Natural killer cell (primary cell): ENCODE results near the gene DPYSL5. TPM values are rescaled to one million over a fixed set of nuclear protein-coding genes. Genes with fewer than 3 reads are reported as not detected.
A peak's percentile ranks its signal among the peaks of the same experiment; 100 is the strongest.

Experiments
- ATAC-seq, 3 donors: fragments of 150-1000 bp in 2 of 3; fragments of 200-7000 bp in 1 of 3; cut with Tn5 transposase; 1 replicate in 1 of 3; 2 replicates in 2 of 3; pipeline ENCODE4 v1.10.0; 2021; ENCODE audit warnings: mild to moderate bottlenecking in 2 of 3, moderate library complexity in 2 of 3
- DNase-seq, 2 donors: peaks; one replicate each; pipeline versions ENCODE4 v3.0.0 to v3.0.0-alpha.2; 2013 to 2021; ENCODE audit warnings: mixed read lengths in 1 of 2
- H3K27ac ChIP-seq: one replicate; pipeline ENCODE4 v1.5.1; 2013; ENCODE audit warnings: mild to moderate bottlenecking, low read length
- H3K27me3 ChIP-seq: one replicate; pipeline ENCODE4 v1.6.1; 2013; ENCODE audit warnings: low read length; ENCODE audit not compliant: control insufficient read depth, insufficient read depth
- H3K36me3 ChIP-seq: one replicate; pipeline ENCODE4 v1.6.1; 2013; ENCODE audit warnings: low read length; ENCODE audit not compliant: control insufficient read depth, insufficient read depth
- H3K4me1 ChIP-seq: one replicate; pipeline ENCODE4 v1.6.1; 2013; ENCODE audit warnings: low read length; ENCODE audit not compliant: control insufficient read depth, insufficient read depth
- H3K4me3 ChIP-seq: one replicate; pipeline ENCODE4 v1.5.1; 2013; ENCODE audit warnings: low read length
- H3K9me3 ChIP-seq: one replicate; pipeline ENCODE4 v1.6.1; 2013; ENCODE audit warnings: low read length; ENCODE audit not compliant: control insufficient read depth, insufficient read depth
- H3K27ac Mint-ChIP-seq, 2 donors: one replicate each; pipeline ENCODE4 v1.8.0; 2022; ENCODE audit warnings: mild to moderate bottlenecking in 2 of 2, mixed read lengths in 2 of 2, moderate library complexity in 1 of 2
- H3K27me3 Mint-ChIP-seq, 2 donors: one replicate each; pipeline ENCODE4 v1.8.0; 2022; ENCODE audit warnings: low read depth in 2 of 2, mixed read lengths in 2 of 2
- H3K36me3 Mint-ChIP-seq: one replicate; pipeline ENCODE4 v1.8.0; 2022; ENCODE audit warnings: mixed read lengths
- H3K4me1 Mint-ChIP-seq, 2 donors: one replicate each; pipeline ENCODE4 v1.8.0; 2022; ENCODE audit warnings: mixed read lengths in 2 of 2
- H3K4me3 Mint-ChIP-seq: one replicate; pipeline ENCODE4 v1.8.0; 2022; ENCODE audit warnings: mild to moderate bottlenecking, moderate library complexity, mixed read lengths
- H3K9me3 Mint-ChIP-seq, 2 donors: one replicate each; pipeline ENCODE4 v1.8.0; 2022; ENCODE audit warnings: mixed read lengths in 2 of 2
- WGBS: methylation state at CpG from one replicate; pipeline ENCODE4 v1.1.7; 2013; ENCODE audit warnings: missing lambda C conversion rate; ENCODE audit not compliant: insufficient coverage; 5-methylcytosine and 5-hydroxymethylcytosine counted together
- intact Hi-C: fragments of 100-400 bp; cut with micrococcal nuclease; formaldehyde crosslinking; loops from one replicate; pipeline ENCODE4 v1.14.2; 2022
- total RNA-seq, 4 donors: library from RNA; stranded (reverse); fragments of 120-200 nt in 1 of 4; gene quantifications; one replicate each; pipeline versions ENCODE4 v1.2.3 to v1.2.4, GENCODE V29; 2013 to 2022
- TF ChIP-seq, protein P1 (sequence below): fragments of 200-600 bp; IDR thresholded peaks from one replicate; pipeline ENCODE4 v1.8.0; 2022; ENCODE audit warnings: antibody characterized with exemption

DPYSL5 gene
- total RNA-seq, 3 donors from 2014 or later (not counting 1 experiment from before 2014, with no cell fraction given): not detected

DNA sequence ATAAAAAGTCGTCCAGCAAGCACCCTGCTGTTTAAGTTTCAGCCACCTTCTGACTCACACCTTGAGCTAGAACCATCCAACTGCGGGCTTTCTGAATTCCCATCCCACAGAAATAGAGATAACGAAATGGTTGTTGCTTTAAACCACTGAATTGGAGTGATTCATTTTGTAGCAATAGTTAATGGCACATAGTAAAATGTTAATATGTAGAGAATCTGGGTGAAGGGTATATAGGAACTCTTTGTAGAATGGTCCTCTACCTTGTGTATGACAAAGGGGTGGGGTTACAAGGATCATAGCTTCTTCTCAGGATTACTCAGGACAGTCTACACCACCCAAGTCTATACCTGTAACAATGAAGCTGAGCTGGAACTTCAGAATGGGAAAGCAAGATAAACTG, 120.1 kb downstream of the DPYSL5 start:
- TF ChIP-seq, protein P1, sequence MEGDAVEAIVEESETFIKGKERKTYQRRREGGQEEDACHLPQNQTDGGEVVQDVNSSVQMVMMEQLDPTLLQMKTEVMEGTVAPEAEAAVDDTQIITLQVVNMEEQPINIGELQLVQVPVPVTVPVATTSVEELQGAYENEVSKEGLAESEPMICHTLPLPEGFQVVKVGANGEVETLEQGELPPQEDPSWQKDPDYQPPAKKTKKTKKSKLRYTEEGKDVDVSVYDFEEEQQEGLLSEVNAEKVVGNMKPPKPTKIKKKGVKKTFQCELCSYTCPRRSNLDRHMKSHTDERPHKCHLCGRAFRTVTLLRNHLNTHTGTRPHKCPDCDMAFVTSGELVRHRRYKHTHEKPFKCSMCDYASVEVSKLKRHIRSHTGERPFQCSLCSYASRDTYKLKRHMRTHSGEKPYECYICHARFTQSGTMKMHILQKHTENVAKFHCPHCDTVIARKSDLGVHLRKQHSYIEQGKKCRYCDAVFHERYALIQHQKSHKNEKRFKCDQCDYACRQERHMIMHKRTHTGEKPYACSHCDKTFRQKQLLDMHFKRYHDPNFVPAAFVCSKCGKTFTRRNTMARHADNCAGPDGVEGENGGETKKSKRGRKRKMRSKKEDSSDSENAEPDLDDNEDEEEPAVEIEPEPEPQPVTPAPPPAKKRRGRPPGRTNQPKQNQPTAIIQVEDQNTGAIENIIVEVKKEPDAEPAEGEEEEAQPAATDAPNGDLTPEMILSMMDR: no peak
- WGBS: 85% methylated on average over 2 of the region's 3 CpGs
- intact Hi-C loops: no loop called here
- Mint-ChIP-seq H3K27me3 (peaks cover 20 to 27% of the 10 kb centered on the region in 2 donors), H3K4me1 (peaks cover 24 to 32% of the 10 kb centered on the region in 2 donors), H3K36me3 (no peaks in the 10 kb centered on the region), H3K27ac (peak overlapping the region in 1 of 2 donors; percentile 76), H3K4me3 (peak overlapping the region; percentile 67), H3K9me3 (no peaks in the 10 kb centered on the region)
- Histone ChIP-seq H3K27ac (no peak overlapping the region), H3K36me3 (no peaks in the 10 kb centered on the region), H3K27me3 (peaks cover 2% of the 10 kb centered on the region), H3K4me3 (no peak overlapping the region), H3K4me1 (peaks cover 14% of the 10 kb centered on the region), H3K9me3 (no peaks in the 10 kb centered on the region)
- ATAC-seq (no peak), DNase-seq (no peak)

DNA sequence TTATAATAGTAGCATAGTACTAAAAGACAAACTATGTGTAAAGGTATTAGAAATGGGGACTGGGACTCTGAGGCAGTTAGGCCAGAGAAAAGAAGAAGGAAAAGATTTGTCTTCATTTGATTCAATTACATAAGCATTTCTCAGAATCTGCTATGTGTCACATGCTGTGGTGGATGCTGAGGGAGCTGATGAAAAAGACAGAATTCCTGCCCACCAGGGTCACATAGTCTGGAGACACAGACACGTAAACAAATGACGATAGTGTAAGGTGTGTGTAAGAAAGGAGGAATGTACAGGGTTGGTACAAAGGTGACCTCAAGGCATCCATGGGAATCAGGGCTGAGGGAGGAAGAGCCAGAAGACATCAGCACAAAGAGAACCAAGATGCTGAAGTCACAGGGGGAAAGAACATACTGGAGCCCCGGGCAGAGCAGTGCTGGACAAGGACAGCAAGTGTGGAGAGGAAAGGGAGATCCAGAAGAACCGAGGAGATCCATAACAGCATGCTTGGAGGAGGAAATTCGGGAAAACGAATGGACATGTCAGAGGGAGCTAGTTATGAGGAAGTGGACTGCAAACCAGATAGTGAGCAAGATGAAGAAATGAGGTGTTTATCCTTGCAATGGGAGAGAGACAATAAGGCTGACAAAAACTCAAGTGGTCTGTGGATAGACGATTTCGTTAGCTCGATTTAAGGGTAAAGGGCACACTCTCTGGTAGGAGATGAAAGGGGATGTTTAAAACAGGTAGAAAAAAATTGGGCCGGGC, 121.3 kb downstream of the DPYSL5 start:
- intact Hi-C loops: no loop called here
- H3K27ac Mint-ChIP-seq: peak overlapping the region; percentile 50 to 76
- Histone ChIP-seq H3K9me3 (no peaks in the 10 kb centered on the region), H3K4me3 (no peak overlapping the region), H3K4me1 (peaks cover 14% of the 10 kb centered on the region), H3K36me3 (no peaks in the 10 kb centered on the region), H3K27ac (no peak overlapping the region), H3K27me3 (peaks cover 2% of the 10 kb centered on the region)
- DNase-seq (peak in 1 of 2 donors; percentile 11), ATAC-seq (no peak)
- TF ChIP-seq, protein P1: no peak
- no peaks in the 10 kb centered on the region for H3K9me3 Mint-ChIP-seq
- WGBS: 67% methylated on average over 10 of the region's 10 CpGs
- peaks cover 20 to 30% of the 10 kb centered on the region in 2 donors for H3K27me3 Mint-ChIP-seq
- H3K4me1 Mint-ChIP-seq: peaks cover 24 to 32% of the 10 kb centered on the region in 2 donors
- H3K36me3 Mint-ChIP-seq: no peaks in the 10 kb centered on the region
- H3K4me3 Mint-ChIP-seq: peak overlapping the region; percentile 67

DNA sequence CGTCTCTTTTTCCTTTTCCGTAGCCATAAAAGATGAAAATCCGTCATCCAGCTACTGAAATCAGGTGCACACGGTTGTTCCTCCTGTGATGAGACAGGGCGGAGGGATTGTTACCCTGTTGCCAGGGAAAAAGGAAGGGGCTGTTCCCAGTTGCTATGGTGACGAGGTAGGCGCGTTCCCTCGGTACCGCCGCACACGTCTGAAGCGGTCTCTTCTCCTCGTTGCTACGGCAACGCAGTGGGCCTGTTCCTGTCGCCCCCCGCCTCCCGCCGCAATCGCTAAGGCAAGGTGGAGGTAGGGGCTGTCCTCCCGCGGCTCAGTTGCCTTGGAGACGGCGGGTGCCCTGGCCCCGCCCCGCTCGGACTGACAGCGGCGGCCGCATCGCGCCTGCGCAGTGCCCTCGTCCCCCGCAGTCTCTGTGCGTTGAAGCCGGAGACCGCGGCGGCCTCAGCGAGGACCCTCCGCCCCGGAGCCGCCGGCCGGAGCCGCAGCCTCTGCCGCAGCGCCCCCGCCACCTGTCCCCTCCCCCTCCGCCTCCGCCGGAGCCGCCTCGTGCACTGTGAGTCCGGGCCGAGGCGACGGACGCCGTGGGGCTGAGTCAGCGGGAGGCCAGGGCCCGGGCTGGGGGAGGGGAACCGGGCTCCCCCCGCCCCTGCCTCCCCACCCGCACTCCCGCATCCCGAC, 122.5 kb downstream of the DPYSL5 start, which contains the start of gene MAPRE3:
MAPRE3 (plus strand) TSS at position 394 of the 684 bp plus-strand sequence. CDS start 51,582 bp downstream, outside the sequence.
- TF ChIP-seq, protein P1: no peak
- DNase-seq (peak; percentile 75 to 92), ATAC-seq (peak; percentile 86 to 91 (median 88))
- peaks cover 24 to 32% of the 10 kb centered on the region in 2 donors for H3K4me1 Mint-ChIP-seq
- H3K4me1 ChIP-seq: peaks cover 14% of the 10 kb centered on the region
- intact Hi-C loops: no loop called here
- H3K9me3 Mint-ChIP-seq: no peaks in the 10 kb centered on the region
- no peaks in the 10 kb centered on the region for H3K36me3 Mint-ChIP-seq
- under 1% methylated on average over 69 of the region's 69 CpGs for WGBS
- peak within 1 kb of the TSS; percentile 68 to 84 for H3K27ac Mint-ChIP-seq
- H3K9me3 ChIP-seq: no peaks in the 10 kb centered on the region
- peak within 1 kb of the TSS; percentile 60 for H3K4me3 ChIP-seq
- H3K36me3 ChIP-seq: no peaks in the 10 kb centered on the region
- peaks cover 2% of the 10 kb centered on the region for H3K27me3 ChIP-seq
- H3K4me3 Mint-ChIP-seq: peak within 1 kb of the TSS; percentile 85
- peak within 1 kb of the TSS; percentile 8 for H3K27ac ChIP-seq
- H3K27me3 Mint-ChIP-seq: peaks cover 20 to 23% of the 10 kb centered on the region in 2 donors
